HG03354 (cell line): ENCODE measurements around the gene TTF2.
"Not testable (repeated sequence)": the region's sequence is repeated elsewhere in the genome, so short reads cannot be mapped to it uniquely, and the experiment has no call there.

Experiments
- ATAC-seq: cut with Tn5 transposase; IDR thresholded peaks from one replicate; pipeline ENCODE4 v1.9.1; 2021; ENCODE audit warnings: mild to moderate bottlenecking; ENCODE audit not compliant: unreplicated experiment, poor library complexity, severe bottlenecking

Gene TTF2

DNA sequence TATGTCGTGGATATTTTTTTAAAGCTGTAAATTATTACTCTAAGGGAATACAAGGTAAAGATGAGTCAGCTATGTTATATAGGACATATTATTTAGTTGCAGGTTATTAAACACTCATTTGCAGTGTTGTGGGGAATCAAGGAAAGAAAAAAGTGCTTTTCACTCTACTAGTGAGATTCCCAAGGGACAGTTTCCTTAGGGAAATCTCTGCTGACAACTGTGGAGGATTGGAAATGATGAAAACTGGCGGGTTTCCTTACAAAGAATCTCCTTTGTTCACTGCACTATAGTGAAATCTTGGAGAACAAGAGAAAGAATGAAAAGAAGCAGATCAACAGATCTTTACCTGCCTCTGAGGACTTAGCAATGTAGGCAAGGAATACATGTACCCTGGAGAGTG lies 85.9 kb downstream of the TTF2 start:
- ATAC-seq: no peak

DNA sequence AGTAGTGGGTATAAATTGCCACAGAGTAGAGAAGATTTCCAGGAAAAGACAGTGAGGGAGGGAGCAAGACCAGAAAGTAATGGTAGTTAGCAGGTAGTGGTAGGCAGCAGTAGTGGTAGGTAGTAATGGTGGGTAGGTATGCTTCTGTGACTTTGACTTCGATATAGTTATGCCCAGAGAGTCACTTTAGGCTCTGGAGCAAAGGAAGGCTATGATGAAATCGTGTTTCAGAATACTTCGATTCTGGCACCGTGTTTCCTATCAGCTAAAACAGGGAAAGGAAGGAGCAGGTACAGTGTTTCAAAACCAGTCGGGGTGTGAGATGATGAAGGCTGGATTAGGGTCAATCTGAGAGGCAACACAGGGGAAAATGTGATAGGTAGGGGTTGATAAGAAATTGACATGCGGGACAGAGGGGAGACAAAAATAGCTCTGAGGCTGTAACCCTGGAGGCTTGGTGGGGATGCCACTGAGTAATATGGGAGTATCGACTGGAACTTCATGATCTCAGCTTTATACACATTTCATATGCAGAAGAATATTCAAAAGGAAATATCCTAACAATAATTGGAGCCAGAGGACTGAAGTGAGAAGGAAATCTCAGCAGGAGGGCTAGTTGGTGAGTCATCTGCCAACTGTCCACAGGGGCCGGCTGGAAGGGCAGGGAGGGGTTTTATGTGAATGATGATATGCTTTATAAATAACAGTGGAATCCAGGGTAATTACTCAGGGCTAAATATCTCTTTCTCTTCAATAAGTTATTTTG lies 86.6 kb downstream of the TTF2 start:
- no peak for ATAC-seq

DNA sequence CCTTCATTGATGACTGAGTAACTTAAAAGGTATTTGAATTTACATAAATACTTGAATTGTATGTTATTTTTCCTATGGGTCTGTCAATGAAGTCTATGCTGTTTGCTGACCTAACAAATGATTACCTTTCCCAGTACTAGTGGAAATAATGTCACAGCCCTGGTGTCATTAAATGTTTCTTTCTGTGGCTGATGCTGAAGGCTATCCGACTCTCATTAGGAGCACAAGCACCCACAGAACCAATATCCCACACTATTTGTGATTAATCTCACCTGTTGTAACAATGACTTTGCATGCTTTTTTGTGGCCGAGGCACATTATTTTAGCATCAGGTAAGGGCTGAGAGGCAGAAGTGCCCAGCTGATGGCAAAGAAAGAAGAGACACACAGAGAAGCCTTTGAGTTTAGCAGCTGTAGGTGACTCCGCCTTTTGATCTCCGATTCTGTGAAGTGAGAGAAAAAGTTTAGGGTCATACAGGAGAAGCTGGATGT lies 87.3 kb downstream of the TTF2 start:
- no peak for ATAC-seq

DNA sequence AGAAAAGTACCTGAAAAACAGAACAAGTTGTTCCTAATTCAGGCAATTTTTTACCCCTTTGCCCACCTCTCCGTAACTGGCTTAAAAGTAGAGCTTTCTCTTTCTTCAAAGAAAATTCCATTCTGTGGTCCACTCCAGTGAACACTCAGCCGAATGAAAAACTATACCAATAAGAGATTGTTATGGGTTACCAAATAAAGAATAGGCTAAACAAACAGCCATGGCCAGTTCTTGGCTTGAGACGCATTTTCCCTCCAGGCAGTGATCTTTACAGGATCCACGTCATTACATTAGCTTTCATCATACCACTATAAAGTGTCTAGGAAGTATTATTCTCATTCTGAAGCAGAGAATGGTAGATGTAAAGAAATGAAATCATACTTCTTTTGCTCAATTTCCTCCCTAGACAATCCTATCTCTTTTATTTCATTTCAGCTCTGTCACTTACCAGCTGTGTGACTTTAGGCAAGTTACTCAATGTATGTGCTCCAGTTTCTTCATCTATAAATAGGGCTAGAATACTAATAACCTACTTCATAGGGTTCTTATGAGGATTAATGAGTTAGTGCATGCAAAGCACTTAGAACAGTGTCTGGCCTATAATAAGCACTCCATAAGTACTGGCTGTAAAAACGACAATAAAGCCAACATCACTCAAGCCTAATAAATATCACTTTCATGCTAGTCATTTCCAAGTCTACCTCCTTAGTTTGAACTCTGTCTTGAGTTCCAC lies 87.9 kb downstream of the TTF2 start:
- no peak for ATAC-seq

DNA sequence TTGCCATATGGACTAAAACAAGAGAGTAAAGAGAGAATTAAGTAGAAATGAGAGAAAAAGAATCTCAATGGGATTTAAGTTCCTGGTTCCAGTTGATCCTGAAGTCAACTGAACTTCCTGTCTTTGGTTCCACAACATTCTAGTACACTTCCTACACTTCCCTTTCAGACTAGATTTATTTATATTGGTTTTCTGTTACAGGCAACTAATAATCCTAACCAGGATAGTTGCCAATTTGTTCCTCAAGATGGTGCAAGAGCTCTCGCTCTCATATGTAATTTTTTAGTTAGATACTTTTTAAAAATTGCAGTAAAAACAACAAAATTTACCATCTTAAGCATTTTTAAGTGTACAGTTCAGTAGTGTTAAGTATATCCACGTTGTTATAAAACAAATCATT lies 90.2 kb downstream of the TTF2 start:
- no peak for ATAC-seq

DNA sequence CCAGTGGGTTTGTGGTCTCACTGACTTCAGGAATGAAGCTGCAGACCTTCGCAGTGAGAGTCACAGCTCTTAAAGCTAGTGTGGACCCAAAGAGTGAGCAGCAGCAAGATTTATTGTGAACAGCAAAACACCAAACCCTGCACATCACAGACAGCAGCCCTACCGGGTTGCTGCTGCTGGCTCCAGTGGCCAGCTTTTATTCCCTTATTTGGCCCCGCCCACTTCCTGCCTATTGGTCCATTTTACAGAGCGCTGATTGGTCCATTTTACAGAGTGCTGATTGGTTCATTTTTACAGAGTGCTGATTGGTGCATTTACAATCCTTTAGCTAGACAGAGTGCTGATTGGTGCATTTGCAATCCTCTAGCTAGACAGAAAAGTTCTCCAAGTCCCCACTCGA lies 91.2 kb downstream of the TTF2 start:
- not testable (repeated sequence) for ATAC-seq
